Measurements from ENCODE around the gene NGEF.
"Not testable (repeated sequence)": the region's sequence is repeated elsewhere in the genome, so short reads cannot be mapped to it uniquely, and the experiment has no call there.

The NGEF gene

GRCh38 chr2:233023007-233023760 lies 10.1 kb upstream of the NGEF start:
- DNase-seq (ENCODE audit: low spot score) = no peak

GRCh38 chr2:233022561-233022960 lies 9.5 kb upstream of the NGEF start:
- no peak for DNase-seq (ENCODE audit: low spot score)

- DNase-seq (ENCODE audit: low spot score) = no peak
Measured at GRCh38 chr2:233021771-233022170, 8.7 kb upstream of the NGEF start.

GRCh38 chr2:233020454-233020853 lies 7.4 kb upstream of the NGEF start:
- no peak for DNase-seq (ENCODE audit: low spot score)

GRCh38 chr2:233019610-233020009 lies 6.6 kb upstream of the NGEF start:
- DNase-seq (ENCODE audit: low spot score) = not testable (repeated sequence)

GRCh38 chr2:233017947-233018346 lies 4.9 kb upstream of the NGEF start:
- DNase-seq (ENCODE audit: low spot score) = no peak

- no peak for DNase-seq (ENCODE audit: low spot score)
Measured at GRCh38 chr2:233015019-233015645, 2.1 kb upstream of the NGEF start.

GRCh38 chr2:233013650-233014049 lies 594 bp upstream of the NGEF start:
- DNase-seq (ENCODE audit: low spot score) = no peak

- DNase-seq (ENCODE audit: low spot score) = no peak
Measured at GRCh38 chr2:233012301-233012971, 620 bp downstream of the NGEF start.

- DNase-seq (ENCODE audit: low spot score) = no peak
Measured at GRCh38 chr2:233011702-233012131, 1.3 kb downstream of the NGEF start.

- DNase-seq (ENCODE audit: low spot score) = no peak
Measured at GRCh38 chr2:233011268-233011650, 1.8 kb downstream of the NGEF start.

- DNase-seq (ENCODE audit: low spot score) = no peak
Measured at GRCh38 chr2:233010569-233011267, 2.3 kb downstream of the NGEF start.

GRCh38 chr2:233009661-233010060 lies 3.4 kb downstream of the NGEF start:
- DNase-seq (ENCODE audit: low spot score) = no peak

GRCh38 chr2:233007739-233008138 lies 5.3 kb downstream of the NGEF start:
- DNase-seq (ENCODE audit: low spot score) = no peak

GRCh38 chr2:233007270-233007669 lies 5.8 kb downstream of the NGEF start:
- DNase-seq (ENCODE audit: low spot score) = no peak

GRCh38 chr2:233006648-233007047 lies 6.4 kb downstream of the NGEF start:
- DNase-seq (ENCODE audit: low spot score) = no peak

GRCh38 chr2:233005096-233005495 lies 8.0 kb downstream of the NGEF start:
- DNase-seq (ENCODE audit: low spot score) = no peak

- DNase-seq (ENCODE audit: low spot score) = no peak
Measured at GRCh38 chr2:233003658-233004555, 9.1 kb downstream of the NGEF start.

GRCh38 chr2:233002829-233003657 lies 10.0 kb downstream of the NGEF start:
- DNase-seq (ENCODE audit: low spot score) = no peak

- no peak for DNase-seq (ENCODE audit: low spot score)
Measured at GRCh38 chr2:233000886-233001750, 11.9 kb downstream of the NGEF start.

Data from globus pallidus (tissue), 1 donor.